ENCODE measurements around the gene RPL31. TPM values are rescaled to one million over a fixed set of nuclear protein-coding genes. Genes with fewer than 3 reads are reported as not detected.

RPL31 gene
- total and polyA plus RNA-seq, 9 of the 15 experiments (the other 6 are each of a cell fraction or from before 2014, with no cell fraction given), result 1,176 to 6,037 (median 2,997) TPM

DNA sequence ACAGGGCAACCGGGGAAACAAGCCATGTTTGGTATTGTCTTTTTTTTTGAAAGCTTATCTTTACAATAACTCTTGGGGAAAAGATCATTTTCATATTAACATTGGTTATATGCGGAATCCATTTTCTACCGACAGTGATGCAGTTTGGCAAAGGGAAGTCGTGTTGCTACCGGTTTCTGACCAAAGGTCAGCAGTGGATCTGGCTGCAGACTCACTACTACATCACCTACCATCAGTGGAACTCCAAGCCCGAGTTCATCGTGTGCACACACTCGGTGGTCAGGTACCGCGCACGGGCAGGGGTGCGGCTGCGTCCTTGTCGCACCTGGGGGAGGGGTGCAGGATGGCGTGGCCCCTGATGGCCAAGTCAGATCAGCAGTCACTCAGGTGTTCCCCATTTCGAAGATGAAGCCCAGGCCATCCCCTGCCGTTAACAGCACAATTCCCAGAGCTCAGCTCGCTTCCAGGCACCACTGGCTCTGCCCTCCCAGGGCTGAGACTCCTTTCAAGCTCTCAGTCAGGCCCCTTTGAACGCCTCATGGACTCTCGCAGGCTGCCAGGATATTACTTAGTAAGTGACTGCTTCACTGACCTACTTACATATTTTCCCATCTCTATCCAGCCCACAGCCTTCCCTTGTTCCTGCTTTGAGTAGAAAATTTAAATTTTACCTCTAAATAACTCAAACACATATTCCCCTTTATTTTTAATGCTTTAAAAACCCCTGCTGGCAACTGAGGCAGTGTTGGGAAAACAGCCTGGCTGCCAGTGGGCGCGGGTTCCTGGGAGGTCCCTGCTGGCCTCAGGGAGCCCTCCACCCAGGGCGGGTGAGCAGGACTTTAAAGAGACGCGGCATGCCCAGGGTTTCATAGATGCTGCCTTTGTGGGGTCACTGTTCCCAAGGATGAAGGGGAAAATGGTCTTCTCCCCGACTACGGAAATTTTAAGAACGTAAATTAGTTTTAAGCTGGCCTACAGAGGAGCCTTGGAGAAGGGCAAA, 33.6 kb upstream of the RPL31 start:
- ChIA-PET CTCF (ENCODE audit: low intra/inter-chr PET ratio) (no interaction called here), POLR2A (no interaction called here)
- TF ChIP-seq SRSF7 (optimal IDR thresholded peaks at IDR 0.05; ENCODE audit: low read depth, low read length) (no peak), CHCHD3 (CRISPR knock-in tag; IDR thresholded peaks at IDR 0.05) (no peak), NCOA2 (IDR thresholded peaks at IDR 0.05; ENCODE audit: partially characterized antibody in 2 of 2) (no peak), SAFB2 (IDR thresholded peaks at IDR 0.05; ENCODE audit: borderline replicate concordance, low read depth, low read length, severe bottlenecking) (no peak), TRIM25 (IDR thresholded peaks at IDR 0.05; ENCODE audit: borderline replicate concordance) (no peak), TGIF2 (CRISPR knock-in tag; IDR thresholded peaks at IDR 0.05) (no peak), SAFB (IDR thresholded peaks at IDR 0.05; ENCODE audit: borderline replicate concordance, low read depth, low read length) (no peak), NR2C1 (IDR thresholded peaks at IDR 0.05) (no peak), NR2C1 (tag; IDR thresholded peaks at IDR 0.05) (no peak), ZC3H8 (IDR thresholded peaks at IDR 0.05) (no peak), ZKSCAN1 (IDR thresholded peaks at IDR 0.05; ENCODE audit: low read depth, low read length) (no peak), BRD4 (IDR thresholded peaks at IDR 0.05) (no peak), SIN3A (IDR thresholded peaks at IDR 0.05; ENCODE audit: borderline replicate concordance in 2 of 2, control insufficient read depth in 1 of 2, low read depth in 2 of 2, low read length in 2 of 2) (no peak), FOXP1 (CRISPR knock-in tag; IDR thresholded peaks at IDR 0.05) (no peak), MTF1 (CRISPR knock-in tag; IDR thresholded peaks at IDR 0.05; ENCODE audit: borderline replicate concordance) (no peak)
- TF ChIP-seq, protein P1, sequence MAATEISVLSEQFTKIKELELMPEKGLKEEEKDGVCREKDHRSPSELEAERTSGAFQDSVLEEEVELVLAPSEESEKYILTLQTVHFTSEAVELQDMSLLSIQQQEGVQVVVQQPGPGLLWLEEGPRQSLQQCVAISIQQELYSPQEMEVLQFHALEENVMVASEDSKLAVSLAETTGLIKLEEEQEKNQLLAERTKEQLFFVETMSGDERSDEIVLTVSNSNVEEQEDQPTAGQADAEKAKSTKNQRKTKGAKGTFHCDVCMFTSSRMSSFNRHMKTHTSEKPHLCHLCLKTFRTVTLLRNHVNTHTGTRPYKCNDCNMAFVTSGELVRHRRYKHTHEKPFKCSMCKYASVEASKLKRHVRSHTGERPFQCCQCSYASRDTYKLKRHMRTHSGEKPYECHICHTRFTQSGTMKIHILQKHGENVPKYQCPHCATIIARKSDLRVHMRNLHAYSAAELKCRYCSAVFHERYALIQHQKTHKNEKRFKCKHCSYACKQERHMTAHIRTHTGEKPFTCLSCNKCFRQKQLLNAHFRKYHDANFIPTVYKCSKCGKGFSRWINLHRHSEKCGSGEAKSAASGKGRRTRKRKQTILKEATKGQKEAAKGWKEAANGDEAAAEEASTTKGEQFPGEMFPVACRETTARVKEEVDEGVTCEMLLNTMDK (IDR thresholded peaks at IDR 0.05; ENCODE audit: borderline replicate concordance, insufficient read depth, low read depth, low read length, poor library complexity, severe bottlenecking), result no peak
- intact Hi-C loops (cut with micrococcal nuclease) (no loop called here), in situ Hi-C loops (cut with MboI) (no loop called here)
- ATAC-seq (no peak), FAIRE-seq (no peak), DNase-seq (ENCODE audit: extremely low read depth in 1 of 4, low spot score in 3 of 4) (no peak)
- no peak overlapping the region for H3K27ac ChIP-seq (ENCODE audit: extremely low read depth, low read depth, low read length)
- no peak overlapping the region for H3K9ac ChIP-seq (ENCODE audit: insufficient read depth in 1 of 2, low read depth in 2 of 2, low read length in 2 of 2)
- no peaks in the 10 kb centered on the region for H3K9me3 ChIP-seq (replicated peaks; ENCODE audit: control insufficient read depth, insufficient read depth, low read depth, low read length)
- H3K79me2 ChIP-seq (ENCODE audit: control insufficient read depth, insufficient read depth, low read length), result no peaks in the 10 kb centered on the region
- no peak overlapping the region for H3K4me3 ChIP-seq
- H3K4me1 ChIP-seq (replicated peaks in 1 of 2; ENCODE audit: control insufficient read depth in 2 of 2, insufficient read depth in 2 of 2, low read length in 2 of 2), result peaks cover 0 to 3% of the 10 kb centered on the region in 2 experiments; a peak in 1 of 5 replicates
- peaks cover 54 to 81% of the 10 kb centered on the region in 2 experiments; a peak in 4 of 5 replicates for H3K27me3 ChIP-seq (ENCODE audit: control insufficient read depth in 2 of 2, insufficient read depth in 2 of 2, low read length in 2 of 2)
- 0 out of 2 replicates have a peak, but pooled peaks cover 3% of the 10 kb centered on the region for H4K20me1 ChIP-seq (replicated peaks; ENCODE audit: control insufficient read depth, insufficient read depth, low read length)
- no peaks in the 10 kb centered on the region for H3K36me3 ChIP-seq (ENCODE audit: control insufficient read depth, insufficient read depth, low read length)
- no peak overlapping the region for H3K4me2 ChIP-seq (ENCODE audit: insufficient read depth, low read length)
- H3K9me1 ChIP-seq (ENCODE audit: control insufficient read depth, insufficient read depth, low read length), result no peaks in the 10 kb centered on the region
- H2AFZ ChIP-seq (ENCODE audit: low read depth, low read length), result no peak overlapping the region
- 2% methylated on average over 28 of the region's 28 CpGs for WGBS (ENCODE audit: insufficient coverage, low coverage, missing lambda C conversion rate)
- BruUV-seq (replicated peaks), result no TSS peak
